GM19397 (cell line): ENCODE measurements around the gene GFPT1.
"Not testable (repeated sequence)": the region's sequence is repeated elsewhere in the genome, so short reads cannot be mapped to it uniquely, and the experiment has no call there.

Source experiments
- ATAC-seq: cut with Tn5 transposase; IDR thresholded peaks from one replicate; pipeline ENCODE4 v1.9.1; 2021; ENCODE audit warnings: mild to moderate bottlenecking, moderate library complexity; ENCODE audit not compliant: unreplicated experiment

Gene GFPT1

GRCh38 chr2:69384618-69385081 is 2.4 kb downstream of the GFPT1 start:
- no peak for ATAC-seq

GRCh38 chr2:69383176-69383812 is 3.7 kb downstream of the GFPT1 start:
- ATAC-seq = no peak

DNA sequence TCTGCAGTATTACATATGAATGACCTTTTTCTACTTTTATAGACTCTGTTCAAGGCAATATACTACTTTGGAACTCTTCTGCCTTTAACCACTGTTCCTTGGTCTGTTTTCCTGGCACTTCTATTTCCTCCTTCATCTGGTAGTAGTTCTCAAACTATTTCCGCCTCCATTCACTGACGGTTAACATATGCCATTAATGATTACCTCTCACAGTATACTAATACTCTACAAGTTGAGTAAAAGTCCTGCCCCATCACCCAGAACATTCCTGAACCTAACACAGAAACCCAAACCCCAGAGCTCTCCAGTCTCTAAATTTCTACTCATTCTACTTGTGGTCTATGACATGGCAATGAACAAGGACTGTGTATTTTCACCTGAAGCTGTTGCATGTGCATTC is 4.5 kb downstream of the GFPT1 start:
- no peak for ATAC-seq

GRCh38 chr2:69381337-69381737 is 5.7 kb downstream of the GFPT1 start:
- ATAC-seq = no peak

GRCh38 chr2:69380072-69380917 is 6.7 kb downstream of the GFPT1 start:
- ATAC-seq = no peak

GRCh38 chr2:69376403-69376802 is 10.6 kb downstream of the GFPT1 start:
- no peak for ATAC-seq

DNA sequence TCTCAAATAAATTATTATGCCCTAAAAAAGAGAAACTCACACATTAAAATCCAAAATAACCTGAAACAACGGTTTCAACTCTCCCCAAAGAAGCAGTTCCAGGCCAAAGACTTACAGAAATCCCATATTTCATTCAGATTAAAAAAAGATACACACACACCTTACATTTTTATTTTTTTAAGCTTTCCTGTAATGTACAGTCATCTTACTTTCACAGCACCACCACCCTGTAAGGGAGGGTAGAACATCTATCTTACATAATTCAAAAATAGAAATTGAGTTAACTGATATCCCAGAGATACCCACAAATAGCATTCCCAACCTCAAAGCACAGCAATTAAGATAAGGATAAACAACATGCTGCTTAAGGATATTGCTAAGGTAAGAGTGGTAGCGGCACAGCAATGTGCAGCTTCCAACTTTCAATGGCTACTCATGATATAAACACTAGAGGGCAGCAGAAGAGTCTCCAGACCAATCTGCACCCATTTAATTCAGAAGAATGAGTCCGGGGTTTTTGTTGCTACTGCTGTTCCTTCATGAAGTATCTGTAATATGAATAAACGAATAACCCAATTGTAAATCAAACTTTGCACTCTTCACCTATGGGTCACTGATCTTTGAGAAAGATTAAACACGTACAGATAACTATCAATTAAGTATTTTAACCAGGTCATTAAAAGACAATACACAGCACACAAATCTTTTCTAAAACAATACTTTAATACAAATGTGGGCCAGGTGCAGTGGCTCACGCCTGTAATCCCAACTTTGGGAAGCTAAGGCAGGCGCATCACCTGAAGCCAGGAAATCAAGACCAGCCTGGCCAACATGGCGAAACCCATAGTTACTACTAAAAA is 11.3 kb downstream of the GFPT1 start:
- no peak for ATAC-seq

DNA sequence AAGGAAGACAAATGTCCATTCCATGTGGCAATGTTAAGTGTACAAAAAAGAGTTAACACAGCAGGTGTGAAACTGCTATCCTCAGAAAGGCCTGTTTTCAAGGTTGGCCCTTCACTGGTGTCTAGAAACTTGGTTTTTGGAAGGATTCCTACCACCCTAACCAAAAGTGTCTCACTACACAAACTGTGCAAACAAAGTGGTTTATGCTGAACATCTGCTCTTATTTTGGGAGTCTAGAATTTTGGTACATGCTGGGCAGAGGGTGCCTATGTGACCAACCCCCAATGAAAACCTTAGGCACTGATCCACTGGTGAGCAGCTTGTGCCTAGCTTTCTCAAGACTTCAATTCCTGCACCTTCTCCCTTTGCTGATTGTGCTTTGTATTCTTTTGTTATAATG is 14.3 kb downstream of the GFPT1 start:
- no peak for ATAC-seq

DNA sequence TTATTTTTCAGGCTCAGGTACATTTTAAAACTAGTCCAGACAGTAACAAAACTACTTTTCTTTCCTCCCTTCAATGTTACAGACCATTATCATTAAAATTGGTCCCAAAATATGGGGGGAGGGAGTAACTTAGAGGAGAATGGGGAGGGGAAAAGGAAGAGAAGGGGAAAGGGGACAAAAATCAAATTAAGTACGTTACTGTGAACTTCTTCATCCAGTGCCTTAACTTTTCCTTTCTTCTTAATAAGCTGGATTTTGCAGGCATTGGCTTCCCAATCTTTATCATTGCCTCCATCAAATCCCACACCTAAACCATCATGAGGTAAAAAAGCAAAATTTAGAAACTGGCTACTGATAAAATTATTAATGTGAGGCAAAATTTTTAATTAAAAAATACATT is 17.2 kb downstream of the GFPT1 start:
- no peak for ATAC-seq

DNA sequence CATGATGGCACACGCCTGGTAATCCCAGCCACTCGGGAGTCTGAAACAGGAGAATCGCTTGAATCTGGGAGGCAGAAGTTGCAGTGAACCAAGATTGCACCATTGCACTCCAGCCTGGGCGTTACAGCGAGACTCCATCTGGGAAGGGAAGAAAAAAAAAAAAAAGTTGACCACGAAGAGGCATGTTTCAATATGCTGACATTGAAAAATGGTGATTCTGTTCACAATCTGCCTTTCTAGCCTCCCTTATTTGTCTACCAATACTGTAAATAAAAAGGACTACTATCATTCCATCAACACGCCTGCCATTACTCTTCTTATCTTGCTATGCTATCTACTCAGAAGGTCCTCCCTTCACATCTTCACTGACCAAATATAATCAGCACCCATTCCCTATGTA is 18.4 kb downstream of the GFPT1 start:
- no peak for ATAC-seq

DNA sequence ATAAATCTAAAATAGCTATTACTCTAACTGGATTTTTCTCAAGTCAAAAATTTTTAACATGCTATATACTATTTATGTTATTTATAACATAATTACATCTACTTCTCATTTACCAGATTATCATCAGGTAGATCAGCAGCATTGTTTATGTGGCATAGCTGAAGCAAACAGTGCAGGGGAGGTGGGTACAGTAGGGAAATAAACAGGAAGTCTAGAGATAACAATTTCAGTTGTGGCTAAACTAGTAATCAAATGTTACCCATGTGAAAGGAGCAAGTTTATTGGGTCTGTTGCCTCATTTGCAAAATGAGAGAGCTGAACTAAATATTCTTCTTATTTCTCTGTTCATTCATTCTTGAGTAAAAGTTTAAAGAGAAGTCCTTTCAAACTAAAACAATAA is 27.7 kb downstream of the GFPT1 start:
- ATAC-seq = no peak

DNA sequence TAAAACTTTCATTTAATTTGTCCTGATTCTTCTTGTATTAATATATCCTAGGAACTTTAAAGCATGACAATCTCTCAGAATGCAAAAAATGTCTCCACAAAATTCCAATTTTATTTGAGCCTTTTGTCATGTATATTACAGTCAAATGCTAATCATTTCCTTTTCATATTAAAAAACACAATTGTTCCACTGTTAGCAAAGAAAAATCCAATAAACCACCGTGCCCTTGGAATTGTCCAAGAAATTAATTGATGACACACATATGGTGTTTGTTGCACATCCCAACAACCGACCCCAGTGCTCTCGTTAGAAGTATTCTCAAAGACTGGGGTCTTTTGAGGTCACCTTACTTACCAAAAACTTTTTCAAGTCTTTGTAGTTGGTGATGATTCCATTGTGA is 28.1 kb downstream of the GFPT1 start:
- ATAC-seq = no peak

DNA sequence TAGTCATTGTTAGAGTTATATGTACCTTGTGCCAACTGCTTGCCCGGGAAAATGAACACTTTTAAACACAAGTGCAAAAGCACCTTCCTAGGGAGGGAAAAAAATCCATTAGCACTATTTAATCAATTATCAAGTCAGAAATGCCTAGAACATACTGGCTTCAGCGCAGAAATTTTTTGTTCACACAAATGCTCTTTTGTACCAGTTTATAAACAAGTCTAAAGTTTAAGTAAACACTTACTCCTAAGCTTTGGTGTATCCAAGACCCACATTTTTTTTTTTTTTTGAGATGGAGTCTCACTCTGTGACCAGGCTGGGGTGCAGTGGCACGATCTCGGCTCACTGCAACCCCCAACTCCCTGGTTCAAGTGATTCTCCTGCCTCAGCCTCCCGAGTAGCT is 30.6 kb downstream of the GFPT1 start:
- ATAC-seq = no peak

GRCh38 chr2:69354976-69355375 is 32.1 kb downstream of the GFPT1 start:
- not testable (repeated sequence) for ATAC-seq

GRCh38 chr2:69353360-69353759 is 33.7 kb downstream of the GFPT1 start:
- no peak for ATAC-seq

GRCh38 chr2:69348781-69349180 is 38.2 kb downstream of the GFPT1 start:
- ATAC-seq = no peak

DNA sequence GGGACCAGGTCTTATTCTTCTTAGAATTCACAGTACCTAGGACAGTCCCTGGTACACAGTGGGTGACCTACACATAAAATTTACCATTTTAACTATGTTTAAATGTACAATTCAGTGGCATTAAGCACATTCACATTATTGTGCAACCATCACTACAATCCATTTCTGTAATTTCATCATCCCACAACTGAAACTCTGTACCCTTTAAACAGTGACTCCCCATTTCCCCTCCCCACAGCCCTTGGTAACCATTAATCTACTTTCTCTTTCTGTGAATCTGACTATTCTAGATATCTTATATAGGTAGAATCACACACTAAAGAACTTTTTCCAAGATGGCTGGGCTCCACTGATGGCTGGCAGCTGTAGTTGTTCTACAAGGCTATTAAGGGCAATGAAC is 41.6 kb downstream of the GFPT1 start:
- ATAC-seq = no peak

DNA sequence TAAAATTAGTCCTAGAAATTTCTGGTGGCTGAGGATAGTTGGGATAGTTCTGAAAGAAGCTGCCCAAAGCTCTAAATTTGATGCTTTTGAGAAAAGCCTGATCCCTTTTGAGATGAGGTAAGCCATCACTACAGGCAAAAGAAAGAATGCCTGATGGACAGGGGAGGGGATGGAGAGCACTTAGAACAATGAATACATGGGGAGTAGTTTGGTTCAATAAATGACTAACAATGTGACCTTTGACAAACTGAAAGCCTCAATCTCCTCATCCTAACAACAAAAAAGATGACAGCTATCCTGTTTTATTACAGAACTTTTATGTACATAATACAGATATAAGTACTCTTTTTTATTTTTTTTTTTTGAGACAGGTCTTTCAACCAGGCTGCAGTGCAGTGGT is 42.7 kb downstream of the GFPT1 start:
- no peak for ATAC-seq

DNA sequence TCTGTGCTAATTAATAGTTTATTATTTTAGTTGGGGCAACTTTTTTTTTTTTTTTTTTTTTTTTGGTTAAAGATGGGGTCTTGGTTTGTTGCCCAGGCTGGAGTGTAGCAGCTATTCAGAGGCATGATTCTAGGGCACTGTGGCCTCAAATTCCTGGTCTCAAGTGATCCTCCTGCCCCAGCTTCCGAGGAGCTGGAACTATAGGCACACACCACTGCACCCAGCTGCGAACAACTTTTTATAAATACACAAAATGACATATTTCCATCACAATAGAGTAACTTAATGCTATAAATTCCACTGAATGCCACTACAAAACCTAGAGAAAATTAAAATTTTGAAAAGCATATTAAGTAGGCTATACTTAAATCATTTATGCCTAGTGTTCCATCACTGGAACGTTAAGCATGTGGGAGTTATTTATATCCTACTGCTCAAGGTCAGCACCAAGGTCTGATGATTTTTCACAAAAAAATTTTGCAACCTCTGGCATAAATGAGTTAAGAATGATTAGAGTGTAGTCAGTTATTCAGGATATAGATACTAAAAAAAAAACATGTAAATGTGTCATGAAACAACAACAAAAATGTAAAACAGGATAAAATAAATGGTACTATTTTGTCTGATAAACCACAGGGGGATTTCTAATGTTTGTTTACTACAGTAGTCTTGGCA is 46.8 kb downstream of the GFPT1 start:
- ATAC-seq = no peak

DNA sequence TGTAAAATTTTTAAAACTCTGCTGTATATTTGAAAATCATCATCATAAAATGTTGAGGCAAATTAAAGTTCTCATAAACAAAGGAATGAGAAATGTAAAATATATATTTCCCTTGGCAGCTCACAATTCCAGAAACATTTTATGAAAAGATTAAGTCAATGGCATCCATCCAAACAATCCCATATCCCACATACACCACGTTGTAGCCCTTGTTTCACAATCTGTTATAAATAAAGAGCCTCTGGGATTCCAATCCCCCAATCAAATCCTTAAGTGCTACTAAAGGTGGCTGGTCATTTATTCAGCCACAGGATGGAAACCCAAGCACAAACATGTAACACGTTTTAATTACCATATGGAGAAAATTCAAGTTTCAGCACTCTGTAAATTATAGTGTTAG is 51.7 kb downstream of the GFPT1 start:
- ATAC-seq = no peak

DNA sequence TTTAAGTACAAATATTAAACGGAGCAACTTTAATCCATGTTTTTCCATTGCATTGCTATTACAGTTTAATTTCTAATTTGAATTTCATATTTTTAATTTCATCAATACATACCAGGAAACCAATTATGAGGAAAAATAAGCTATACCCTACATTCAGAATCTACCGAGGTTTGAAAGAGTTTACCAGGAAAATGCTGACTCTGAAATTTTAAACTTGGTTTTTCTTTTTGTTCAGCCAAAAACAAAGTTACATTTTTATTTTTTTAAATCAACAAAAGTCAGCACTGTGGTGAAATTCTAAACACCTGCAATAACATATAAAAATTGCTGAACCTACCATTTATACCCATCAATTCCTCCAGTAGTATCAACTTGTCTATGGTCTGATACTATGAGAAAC is 53.7 kb downstream of the GFPT1 start:
- ATAC-seq = no peak
